ENCODE measurements around the gene RILPL1.

GRCh38 chr12:123482876-123483275 lies 50.6 kb downstream of the RILPL1 start:
- TF ChIP-seq POLR2A (IDR thresholded peaks at IDR 0.05), result no peak
- no peak for TF ChIP-seq CTCF (IDR thresholded peaks at IDR 0.05)
